GM13976 (cell line): Measurements from ENCODE around the gene AMIGO1.
A peak's percentile ranks its signal among the peaks of the same experiment; 100 is the strongest.

Source experiments
- DNase-seq: peaks from one replicate; pipeline ENCODE4 v3.0.0; 2012; ENCODE audit warnings: low spot score
- CTCF ChIP-seq: IDR thresholded peaks from 2 replicates; pipeline ENCODE4 v1.5.1; 2012; ENCODE audit warnings: borderline replicate concordance, mild to moderate bottlenecking; ENCODE audit not compliant: insufficient read depth; ENCODE audit errors: extremely low read depth, missing control alignments, control extremely low read depth
- in situ Hi-C: fragments of 300-500 bp; cut with MboI; formaldehyde crosslinking; loops from one replicate; pipeline ENCODE4 v1.12.0; 2022; ENCODE audit warnings: low sequenced_read_pairs, mixed read lengths, inconsistent platforms; ENCODE audit not compliant: unreplicated experiment

AMIGO1 gene

DNA sequence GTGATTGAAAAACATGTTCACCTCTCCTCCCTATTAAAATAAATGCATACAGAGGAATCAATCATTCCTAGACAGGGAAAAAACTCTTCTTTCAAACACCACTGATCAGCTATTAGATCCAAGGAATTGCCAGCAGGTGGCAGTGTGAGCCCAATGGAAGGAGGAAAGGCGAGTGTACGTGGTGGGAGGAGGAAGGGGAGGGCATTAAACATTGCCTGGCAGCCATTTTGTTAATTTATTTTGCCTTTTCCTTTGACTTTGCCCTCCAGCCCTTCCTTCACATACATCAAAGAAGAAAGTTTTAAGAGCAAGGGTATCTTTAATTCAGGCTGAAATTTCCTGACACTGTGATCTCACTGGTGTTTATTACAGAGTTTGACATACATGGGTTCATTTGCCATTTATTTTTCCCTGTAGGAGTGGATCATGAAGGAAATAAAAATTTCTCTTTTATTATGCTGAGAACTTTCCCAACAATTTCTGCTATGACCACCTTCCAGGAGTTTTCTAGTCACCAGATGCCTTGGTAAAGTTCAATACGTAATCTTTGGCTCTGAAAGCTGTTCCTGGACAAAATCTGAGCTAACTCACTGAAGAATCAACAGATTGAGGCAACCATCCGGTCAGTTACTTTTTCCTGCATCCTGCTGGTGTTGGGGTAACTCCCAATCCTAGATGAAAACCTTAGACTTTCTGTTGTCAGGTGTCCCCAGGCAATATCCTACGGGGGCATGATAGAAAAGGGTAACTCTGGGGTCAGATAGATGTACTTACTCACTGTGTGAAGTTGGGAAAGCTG, 37.0 kb upstream of the AMIGO1 start:
- in situ Hi-C loops: loop anchor here (5.0 to 10.0 kb wide), 3 partner anchors 76 to 438 kb away; partner anchors contain the start of gene AHCYL1
- DNase-seq: peak; percentile 91
- TF ChIP-seq CTCF: peak; percentile 88

DNA sequence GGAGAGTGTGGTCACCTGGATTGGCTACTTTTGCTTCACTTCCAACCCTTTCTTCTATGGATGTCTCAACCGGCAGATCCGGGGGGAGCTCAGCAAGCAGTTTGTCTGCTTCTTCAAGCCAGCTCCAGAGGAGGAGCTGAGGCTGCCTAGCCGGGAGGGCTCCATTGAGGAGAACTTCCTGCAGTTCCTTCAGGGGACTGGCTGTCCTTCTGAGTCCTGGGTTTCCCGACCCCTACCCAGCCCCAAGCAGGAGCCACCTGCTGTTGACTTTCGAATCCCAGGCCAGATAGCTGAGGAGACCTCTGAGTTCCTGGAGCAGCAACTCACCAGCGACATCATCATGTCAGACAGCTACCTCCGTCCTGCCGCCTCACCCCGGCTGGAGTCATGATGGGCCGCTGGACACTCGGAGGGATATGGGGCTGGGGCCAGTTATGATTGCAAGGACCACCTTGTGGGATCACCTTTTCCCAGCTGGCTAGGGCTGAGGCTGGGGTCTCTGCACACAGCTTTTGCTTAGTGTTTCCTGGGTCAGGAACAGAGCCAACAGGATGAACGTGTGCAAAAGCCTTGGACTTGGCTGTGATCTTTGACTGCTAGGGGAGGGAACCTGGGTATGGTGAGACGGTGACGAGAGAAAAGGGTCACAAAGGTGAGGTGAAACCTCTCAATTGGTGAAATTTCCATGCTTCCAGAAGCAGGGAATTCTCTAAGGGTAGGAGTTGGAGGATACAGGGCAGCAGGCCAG, 34.6 kb upstream of the AMIGO1 start:
- peak; percentile 8 for DNase-seq
- in situ Hi-C loops: loop anchor here (10.0 kb wide), 1 partner anchor 441 kb away; the partner anchor contains the start of gene AHCYL1
- TF ChIP-seq CTCF: no peak

DNA sequence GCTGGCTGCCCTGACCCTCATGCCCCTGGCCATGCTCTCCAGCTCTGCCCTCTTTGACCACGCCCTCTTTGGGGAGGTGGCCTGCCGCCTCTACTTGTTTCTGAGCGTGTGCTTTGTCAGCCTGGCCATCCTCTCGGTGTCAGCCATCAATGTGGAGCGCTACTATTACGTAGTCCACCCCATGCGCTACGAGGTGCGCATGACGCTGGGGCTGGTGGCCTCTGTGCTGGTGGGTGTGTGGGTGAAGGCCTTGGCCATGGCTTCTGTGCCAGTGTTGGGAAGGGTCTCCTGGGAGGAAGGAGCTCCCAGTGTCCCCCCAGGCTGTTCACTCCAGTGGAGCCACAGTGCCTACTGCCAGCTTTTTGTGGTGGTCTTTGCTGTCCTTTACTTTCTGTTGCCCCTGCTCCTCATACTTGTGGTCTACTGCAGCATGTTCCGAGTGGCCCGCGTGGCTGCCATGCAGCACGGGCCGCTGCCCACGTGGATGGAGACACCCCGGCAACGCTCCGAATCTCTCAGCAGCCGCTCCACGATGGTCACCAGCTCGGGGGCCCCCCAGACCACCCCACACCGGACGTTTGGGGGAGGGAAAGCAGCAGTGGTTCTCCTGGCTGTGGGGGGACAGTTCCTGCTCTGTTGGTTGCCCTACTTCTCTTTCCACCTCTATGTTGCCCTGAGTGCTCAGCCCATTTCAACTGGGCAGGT, 33.9 kb upstream of the AMIGO1 start:
- TF ChIP-seq CTCF: no peak
- DNase-seq: peak; percentile 15
- in situ Hi-C loops: loop anchor here (10.0 kb wide), 1 partner anchor 441 kb away; the partner anchor contains the start of gene AHCYL1

DNA sequence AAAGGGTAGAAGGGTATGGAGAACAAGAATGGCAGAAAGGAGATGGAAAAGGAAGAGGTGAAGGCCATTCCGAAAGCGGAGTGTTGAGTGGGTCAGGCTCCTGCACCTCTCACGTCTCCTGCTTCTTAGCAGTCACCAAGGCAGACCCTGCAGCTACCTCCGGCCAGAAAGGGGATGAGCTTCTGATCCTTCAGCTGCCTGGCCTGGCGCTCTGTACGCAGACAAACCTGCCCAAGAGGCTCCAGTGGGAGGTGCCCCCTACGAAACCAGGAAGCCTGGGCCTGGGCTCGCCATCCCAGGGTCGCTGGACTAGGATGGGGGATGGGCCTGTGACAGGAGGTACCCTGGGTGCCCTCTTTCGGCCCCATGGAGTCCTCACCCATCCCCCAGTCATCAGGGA, 33.1 kb upstream of the AMIGO1 start:
- in situ Hi-C loops: loop anchor here (10.0 kb wide), 1 partner anchor 442 kb away; the partner anchor contains the start of gene AHCYL1
- DNase-seq: peak; percentile 7

DNA sequence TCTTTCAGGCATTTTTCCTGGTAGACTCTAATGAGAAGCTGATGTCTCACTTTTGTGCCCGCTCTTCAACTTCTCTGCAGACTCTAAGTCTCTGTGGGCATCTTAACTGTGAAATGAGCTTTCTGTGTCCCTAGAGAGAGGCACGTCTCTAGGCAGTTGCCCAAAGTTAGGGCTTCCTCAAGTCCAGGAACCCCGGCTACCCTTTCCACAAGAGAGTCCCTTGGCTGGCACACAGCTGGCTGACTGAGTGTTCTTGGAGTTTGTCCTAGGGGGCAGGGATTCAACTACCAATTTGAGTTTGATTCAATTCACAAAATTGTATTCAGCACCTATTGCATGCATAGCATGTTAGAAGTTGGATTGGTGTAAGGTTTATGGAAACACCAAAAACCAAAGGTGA, 31.6 kb upstream of the AMIGO1 start:
- in situ Hi-C loops: loop anchor here (10.0 kb wide), 1 partner anchor 444 kb away; the partner anchor contains the start of gene AHCYL1
- no peak for DNase-seq
- no peak for TF ChIP-seq CTCF

More for the DNA sequence above, 33.1 kb upstream of the AMIGO1 start:
- no peak for TF ChIP-seq CTCF

- in situ Hi-C loops: loop anchor here (10.0 kb wide), 2 partner anchors 255 to 445 kb away; partner anchors contain the start of genes AHCYL1 and PSRC1
- peak; percentile 10 for DNase-seq
- no peak for TF ChIP-seq CTCF
Observed at GRCh38 chr1:109539676-109540075, 30.1 kb upstream of the AMIGO1 start, which contains the start of gene GPR61. GPR61 (plus strand) TSS chr1:109539872; CDS start chr1:109543023, 3,151 bp downstream.
